A549 (cell line): ENCODE data around the gene FIBIN. TPM values are rescaled to one million over a fixed set of nuclear protein-coding genes. Genes with fewer than 3 reads are reported as not detected.
A peak's percentile ranks its signal among the peaks of the same experiment; 100 is the strongest.

Experiments
- ATAC-seq, 2 experiments: fragments of 200-7000 bp in 1 of 2; fragments of >200 bp in 1 of 2; cut with Nextera tagmentation in 1 of 2; cut with Tn5 transposase in 1 of 2; 3 replicates each; pipeline versions ENCODE4 v1.8.0 to v1.9.1; 2018 to 2020; ENCODE audit warnings: mild to moderate bottlenecking in 1 of 2, moderate library complexity in 1 of 2
- CTCF ChIA-PET: fragments of 300-600 bp; sonication (Branson Sonifier 250); formaldehyde crosslinking; extraction: SDS; loops from one replicate; lab custom pipeline; 2021; ENCODE audit warnings: antibody characterized with exemption, inconsistent platforms; lab: Yijun Ruan, JAX
- POLR2A ChIA-PET: fragments of 350-600 bp; formaldehyde crosslinking; extraction: SDS; loops from one replicate; lab custom pipeline; 2021; ENCODE audit warnings: antibody characterized with exemption, inconsistent platforms; lab: Yijun Ruan, JAX
- DNase-seq, 2 experiments: peaks; one replicate each; pipeline versions ENCODE4 v3.0.0 to v3.0.0-alpha.2; 2011 to 2016; ENCODE audit warnings: low read depth in 1 of 2, low spot score in 1 of 2
- FAIRE-seq: peaks from 2 replicates; lab custom pipeline; 2011; peaks lifted over from hg19 to GRCh38; lab: Jason Lieb, UNC
- H3K27ac ChIP-seq, 2 experiments: fragments of >200 bp; sonication (Bioruptor Twin); formaldehyde crosslinking; 3 replicates each; pipeline ENCODE4 v1.5.1; 2016 to 2017
- H3K4me1 ChIP-seq: fragments of >200 bp; sonication (Bioruptor Twin); formaldehyde crosslinking; 3 replicates; pipeline ENCODE4 v1.6.1; 2016
- H3K4me2 ChIP-seq: fragments of >200 bp; sonication (Bioruptor Twin); formaldehyde crosslinking; 3 replicates; pipeline ENCODE4 v1.6.1; 2016
- H3K4me3 ChIP-seq: fragments of >200 bp; sonication (Bioruptor Twin); formaldehyde crosslinking; 3 replicates; pipeline ENCODE4 v1.5.1; 2016
- H3K9me3 ChIP-seq: fragments of >200 bp; sonication (Bioruptor Twin); formaldehyde crosslinking; 3 replicates; pipeline ENCODE4 v1.6.1; 2016
- ATOH8 ChIP-seq: fragments of 250-450 bp; sonication (Bioruptor Pico); IDR thresholded peaks from 2 replicates; pipeline ENCODE4 v1.5.0; 2020; ENCODE audit warnings: low read depth, mild to moderate bottlenecking, moderate library complexity
- CEBPB ChIP-seq, 2 experiments: fragments of >200 bp in 1 of 2; sonication (Bioruptor Twin) in 1 of 2; formaldehyde crosslinking in 1 of 2; IDR thresholded peaks; 2 replicates each; pipeline ENCODE4 v1.6.1; 2012 to 2016
- CHD4 ChIP-seq: fragments of 200-600 bp; sonication (generic); IDR thresholded peaks from 2 replicates; pipeline ENCODE4 v1.6.1; 2016; ENCODE audit warnings: antibody characterized with exemption, mild to moderate bottlenecking, borderline replicate concordance
- EHF ChIP-seq: fragments of 250-450 bp; sonication (Bioruptor Pico); IDR thresholded peaks from 2 replicates; pipeline ENCODE4 v1.5.0; 2020; ENCODE audit warnings: mild to moderate bottlenecking
- FOSB ChIP-seq: fragments of 250-450 bp; sonication (Bioruptor Pico); IDR thresholded peaks from 2 replicates; pipeline ENCODE4 v1.5.0; 2020; ENCODE audit warnings: mild to moderate bottlenecking, moderate library complexity
- FOSL2 ChIP-seq, 2 experiments: fragments of 450-650 bp in 1 of 2; fragments of >200 bp in 1 of 2; sonication (Bioruptor Twin) in 1 of 2; formaldehyde crosslinking; IDR thresholded peaks; 2 replicates each; pipeline versions ENCODE4 v1.5.0 to v1.6.1; 2016 to 2020; ENCODE audit warnings: mild to moderate bottlenecking in 1 of 2, moderate library complexity in 1 of 2
- HOXB13 ChIP-seq: fragments of 250-450 bp; sonication (Bioruptor Pico); IDR thresholded peaks from 2 replicates; pipeline ENCODE4 v1.5.0; 2020; ENCODE audit warnings: low read depth, mild to moderate bottlenecking, moderate library complexity
- HOXB5 ChIP-seq: fragments of 250-450 bp; sonication (Bioruptor Pico); IDR thresholded peaks from 2 replicates; pipeline ENCODE4 v1.5.0; 2020; ENCODE audit warnings: mild to moderate bottlenecking, moderate library complexity
- JUNB ChIP-seq: fragments of >200 bp; sonication (Bioruptor Twin); formaldehyde crosslinking; IDR thresholded peaks from 2 replicates; pipeline ENCODE4 v1.6.1; 2016
- KDM5A ChIP-seq: fragments of 200-600 bp; sonication (generic); IDR thresholded peaks from 2 replicates; pipeline ENCODE4 v1.6.1; 2016; ENCODE audit warnings: antibody characterized with exemption, mild to moderate bottlenecking
- NFE2L2 ChIP-seq: fragments of 150-350 bp; conservative IDR thresholded peaks from 2 replicates; pipeline ENCODE4 v1.6.1; 2014; ENCODE audit warnings: low read length
- NPAS2 ChIP-seq: fragments of 250-450 bp; sonication (Bioruptor Pico); IDR thresholded peaks from 2 replicates; pipeline ENCODE4 v1.8.0; 2022; ENCODE audit warnings: mild to moderate bottlenecking, moderate library complexity, borderline replicate concordance
- RAD21 ChIP-seq, 2 experiments: fragments of >200 bp in 1 of 2; sonication (Bioruptor Twin) in 1 of 2; formaldehyde crosslinking in 1 of 2; IDR thresholded peaks in 1 of 2; conservative IDR thresholded peaks in 1 of 2; 2 replicates in 1 of 2; 3 replicates in 1 of 2; pipeline ENCODE4 v1.6.1; 2012 to 2018; ENCODE audit warnings: inconsistent platforms in 1 of 2
- RFX5 ChIP-seq: fragments of 450-650 bp; IDR thresholded peaks from 2 replicates; pipeline ENCODE4 v1.7.1; 2014; ENCODE audit warnings: antibody characterized with exemption, mild to moderate bottlenecking, moderate library complexity
- SREBF2 ChIP-seq: fragments of 450-650 bp; IDR thresholded peaks from 2 replicates; pipeline ENCODE4 v1.6.1; 2014; ENCODE audit warnings: mild to moderate bottlenecking, moderate library complexity
- TFCP2L1 ChIP-seq: fragments of 250-450 bp; sonication (Bioruptor Pico); IDR thresholded peaks from 2 replicates; pipeline ENCODE4 v1.5.0; 2021; ENCODE audit warnings: mild to moderate bottlenecking
- ZC3H11A ChIP-seq: fragments of 450-650 bp; IDR thresholded peaks from 2 replicates; pipeline ENCODE4 v1.6.1; 2014; ENCODE audit warnings: antibody characterized with exemption, mild to moderate bottlenecking
- ZNF302 ChIP-seq: fragments of 250-450 bp; sonication (Bioruptor Pico); IDR thresholded peaks from 2 replicates; pipeline ENCODE4 v1.9.0; 2021; ENCODE audit warnings: inconsistent platforms, mild to moderate bottlenecking, moderate library complexity
- ZSCAN20 ChIP-seq: fragments of 250-450 bp; sonication (Bioruptor Pico); IDR thresholded peaks from 2 replicates; pipeline ENCODE4 v1.8.0; 2022; ENCODE audit warnings: mild to moderate bottlenecking, moderate library complexity
- WGBS: methylation state at CpG from one replicate; pipeline ENCODE4 v1.1.6; 2017; ENCODE audit errors: missing lambda C conversion rate; 5-methylcytosine and 5-hydroxymethylcytosine counted together
- polyA plus RNA-seq, 4 experiments: library from polyadenylated mRNA; depleted of rRNA in 3 of 4; stranded (reverse); fragments of >200 nt; fragmentation: RNase III in 1 of 4; extraction: RNeasy Plus Mini Kit Qiagen cat#74134 plus additional on column Dnase treatment in 1 of 4; gene quantifications; 2 replicates in 3 of 4; 3 replicates in 1 of 4; pipeline ENCODE4 v1.2.3, GENCODE V29; 2011 to 2017

The FIBIN gene
- polyA plus RNA-seq, 2 of the 4 experiments (the other 2 are of a cell fraction) = 0.22 TPM; not detected in 1

GRCh38 chr11:26946257-26946716, 47.6 kb upstream of the FIBIN start:
- H3K4me3 ChIP-seq = no peak overlapping the region
- DNase-seq (no peak), ATAC-seq (no peak), FAIRE-seq (no peak)
- 12% methylated on average over 2 of the region's 2 CpGs for WGBS
- TF ChIP-seq RAD21 (conservative IDR thresholded peaks at IDR 0.05 in 1 of 2, IDR thresholded peaks at IDR 0.05 in 1 of 2) = no peak
- TF ChIP-seq RFX5 = no peak
- no peak for TF ChIP-seq ZSCAN20 (CRISPR knock-in tag)
- TF ChIP-seq FOSL2 (IDR thresholded peaks at IDR 0.05) = no peak
- peak; percentile 36; the same call in 1 of the 2 replicates for TF ChIP-seq FOSL2 (CRISPR knock-in tag; IDR thresholded peaks at IDR 0.05)
- no peak for TF ChIP-seq JUNB
- no peak for TF ChIP-seq CHD4
- no peak for TF ChIP-seq CEBPB (IDR thresholded peaks at IDR 0.05)
- ChIA-PET CTCF (interaction anchor here (0.7 to 1.1 kb wide), 2 partner anchors 137 to 213 kb away, joined by 3 to 5 read pairs; no protein-coding TSS in a partner anchor), POLR2A (no interaction called here)
- H3K4me1 ChIP-seq = no peaks in the 10 kb centered on the region
- no peak overlapping the region for H3K4me2 ChIP-seq
- H3K9me3 ChIP-seq = no peaks in the 10 kb centered on the region
- no peak overlapping the region for H3K27ac ChIP-seq

- ATAC-seq (no peak), FAIRE-seq (no peak), DNase-seq (peak in 1 of 2 experiments; percentile 2)
- ChIA-PET POLR2A (no interaction called here), CTCF (interaction anchor here (1.2 kb wide), 1 partner anchor 47 kb away, joined by 3 read pairs; the partner anchor contains the start of gene FIBIN)
- WGBS = 0% methylated on average over 2 of the region's 2 CpGs
- Histone ChIP-seq H3K9me3 (no peaks in the 10 kb centered on the region), H3K4me3 (no peak overlapping the region), H3K4me2 (no peak overlapping the region), H3K27ac (no peak overlapping the region), H3K4me1 (no peaks in the 10 kb centered on the region)
- TF ChIP-seq ZNF302 (CRISPR knock-in tag) (no peak), FOSL2 (IDR thresholded peaks at IDR 0.05) (no peak), FOSL2 (CRISPR knock-in tag; IDR thresholded peaks at IDR 0.05) (no peak), SREBF2 (no peak), TFCP2L1 (CRISPR knock-in tag) (no peak)
- TF ChIP-seq, all 56 proteins: peak for 0
Measured at GRCh38 chr11:26947379-26947844, 46.5 kb upstream of the FIBIN start.

GRCh38 chr11:26947904-26948639, 45.8 kb upstream of the FIBIN start:
- ChIA-PET CTCF (interaction anchor here (1.2 kb wide), 1 partner anchor 46 kb away, joined by 3 read pairs; the partner anchor contains the start of gene FIBIN), POLR2A (no interaction called here)
- H3K4me3 ChIP-seq = no peak overlapping the region
- no peak overlapping the region for H3K4me2 ChIP-seq
- no peak overlapping the region for H3K27ac ChIP-seq
- WGBS = 1% methylated on average over 3 of the region's 3 CpGs
- DNase-seq (no peak), FAIRE-seq (no peak)
- H3K9me3 ChIP-seq = no peaks in the 10 kb centered on the region
- no peak for TF ChIP-seq CHD4
- TF ChIP-seq EHF (CRISPR knock-in tag) = no peak
- TF ChIP-seq NPAS2 (CRISPR knock-in tag) = no peak
- TF ChIP-seq HOXB5 = no peak
- TF ChIP-seq ZC3H11A = no peak
- no peak for TF ChIP-seq FOSB (CRISPR knock-in tag)
- no peak for TF ChIP-seq HOXB13 (CRISPR knock-in tag)
- TF ChIP-seq ATOH8 = no peak
- no peak for TF ChIP-seq NFE2L2
- no peak for TF ChIP-seq KDM5A
- TF ChIP-seq SREBF2 = no peak
- TF ChIP-seq, all 56 proteins: peak for 0
- H3K4me1 ChIP-seq = no peaks in the 10 kb centered on the region
- ATAC-seq = no peak
